Measurements from ENCODE around the gene DEPDC4.
"Not testable (repeated sequence)": the region's sequence is repeated elsewhere in the genome, so short reads cannot be mapped to it uniquely, and the experiment has no call there.

DEPDC4 gene

DNA sequence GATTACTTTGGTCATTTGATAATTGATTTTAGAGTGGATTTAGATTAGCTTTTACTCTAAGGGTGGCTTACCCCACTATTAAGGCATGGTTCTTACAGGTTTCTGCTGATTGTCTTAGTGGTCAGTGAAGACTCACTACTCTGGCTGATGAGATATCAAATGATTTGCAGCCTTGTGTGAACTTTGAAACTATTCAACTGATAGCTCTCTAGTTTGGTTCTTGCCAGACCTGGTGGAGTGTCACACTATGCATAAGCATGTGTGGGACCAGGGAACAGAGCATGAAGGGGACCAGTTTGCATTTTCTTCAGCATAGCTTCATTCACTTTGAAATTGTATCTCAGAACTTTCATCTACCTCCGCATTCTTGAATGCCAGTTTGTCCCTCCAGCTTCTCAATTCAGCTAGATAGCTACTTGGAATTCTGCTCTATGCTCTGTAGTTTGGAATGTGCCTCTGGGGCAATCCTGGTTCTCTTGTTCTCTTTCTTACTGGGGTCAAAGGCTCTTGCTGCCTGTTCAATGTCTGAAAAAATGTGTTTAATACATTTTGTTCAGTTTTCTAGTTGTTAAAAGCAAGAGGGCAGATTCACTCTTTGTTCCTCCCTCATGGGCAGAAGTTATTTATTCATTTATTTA is 12.8 kb upstream of the DEPDC4 start:
- Histone ChIP-seq H3K4me1 (ENCODE audit: insufficient read depth, low read length) (peaks cover 5% of the 10 kb centered on the region; the same call in 1 of the 2 replicates), H3K9me3 (ENCODE audit: insufficient read depth, low read depth, low read length) (no peaks in the 10 kb centered on the region), H3K36me3 (ENCODE audit: insufficient read depth, low read depth, low read length) (peaks cover 8% of the 10 kb centered on the region; the same call in 1 of the 2 replicates), H3K4me3 (ENCODE audit: low read length) (no peak overlapping the region), H3K27me3 (ENCODE audit: insufficient read depth, low read length) (no peaks in the 10 kb centered on the region), H3K27ac (ENCODE audit: low read length) (no peak overlapping the region), H3K9ac (ENCODE audit: low read depth, low read length) (no peak overlapping the region)

DNA sequence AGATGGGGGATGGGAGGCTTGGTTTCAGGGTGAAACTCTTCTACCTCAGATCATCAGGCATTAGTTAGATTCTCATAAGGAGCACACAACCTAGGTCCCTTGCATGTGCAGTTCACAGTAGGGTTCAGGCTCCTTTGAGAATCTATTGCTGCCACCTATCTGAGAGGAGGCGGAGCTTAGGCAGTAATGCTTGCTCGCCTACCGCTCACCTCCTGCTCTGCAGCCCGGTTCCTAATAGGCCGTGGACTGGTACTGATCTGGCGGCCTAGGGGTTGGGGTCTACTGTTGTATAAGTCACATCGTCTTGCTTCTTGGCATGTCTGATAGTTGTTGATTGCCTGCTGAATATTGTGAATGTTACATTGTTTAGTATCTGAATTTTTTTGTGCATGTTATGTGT is 12.3 kb upstream of the DEPDC4 start:
- H3K9me3 ChIP-seq (ENCODE audit: insufficient read depth, low read depth, low read length), result no peaks in the 10 kb centered on the region
- H3K27ac ChIP-seq (ENCODE audit: low read length), result no peak overlapping the region
- no peak overlapping the region for H3K4me3 ChIP-seq (ENCODE audit: low read length)
- H3K27me3 ChIP-seq (ENCODE audit: insufficient read depth, low read length), result no peaks in the 10 kb centered on the region
- H3K4me1 ChIP-seq (ENCODE audit: insufficient read depth, low read length), result peaks cover 5% of the 10 kb centered on the region; the same call in 1 of the 2 replicates
- H3K36me3 ChIP-seq (ENCODE audit: insufficient read depth, low read depth, low read length), result peaks cover 7% of the 10 kb centered on the region; the same call in 1 of the 2 replicates
- H3K9ac ChIP-seq (ENCODE audit: low read depth, low read length), result no peak overlapping the region

DNA sequence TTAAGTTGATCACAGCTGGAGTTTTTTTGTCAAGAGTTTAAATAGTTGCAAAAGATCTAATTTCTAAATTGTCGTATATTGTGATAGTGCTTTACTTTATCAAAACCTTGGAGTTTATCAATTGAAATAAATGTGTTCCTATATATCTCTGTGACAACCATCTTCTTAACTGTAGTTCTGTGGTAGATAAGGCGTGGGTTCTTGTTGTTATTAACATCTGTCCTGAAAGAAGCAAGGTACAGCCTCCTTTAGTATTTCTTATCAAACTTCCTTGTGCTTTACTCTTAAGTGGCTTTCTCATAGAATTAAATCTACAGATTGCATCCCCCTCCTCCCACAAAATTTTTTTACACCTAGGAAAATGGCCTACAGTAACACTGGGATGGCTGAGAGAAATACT is 7.4 kb upstream of the DEPDC4 start:
- peaks cover under 1% of the 10 kb centered on the region; the same call in 1 of the 2 replicates for H3K4me1 ChIP-seq (ENCODE audit: insufficient read depth, low read length)
- no peak overlapping the region for H3K4me3 ChIP-seq (ENCODE audit: low read length)
- H3K36me3 ChIP-seq (ENCODE audit: insufficient read depth, low read depth, low read length), result peaks cover 4% of the 10 kb centered on the region; the same call in 1 of the 2 replicates
- H3K27me3 ChIP-seq (ENCODE audit: insufficient read depth, low read length), result no peaks in the 10 kb centered on the region
- no peak overlapping the region for H3K27ac ChIP-seq (ENCODE audit: low read length)
- H3K9ac ChIP-seq (ENCODE audit: low read depth, low read length), result no peak overlapping the region
- H3K9me3 ChIP-seq (ENCODE audit: insufficient read depth, low read depth, low read length), result no peaks in the 10 kb centered on the region

DNA sequence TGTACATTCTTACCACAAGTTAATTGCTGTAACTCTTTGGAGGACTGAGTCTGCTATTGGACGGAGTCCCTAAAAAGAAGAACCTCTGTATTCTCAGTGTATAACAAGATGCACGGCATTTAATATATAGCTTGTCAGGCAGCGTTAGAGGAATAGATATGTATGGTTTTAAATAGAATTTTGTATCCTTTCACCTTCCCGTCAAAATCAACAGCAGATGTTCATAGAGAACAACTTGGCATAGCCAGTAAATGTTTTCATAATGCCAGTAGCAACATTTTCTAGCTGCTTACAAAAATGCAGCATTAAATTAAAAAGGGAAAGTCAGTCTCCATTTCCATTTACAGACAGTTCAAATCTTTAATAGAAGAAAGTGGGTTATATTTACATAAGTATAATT is 6.9 kb upstream of the DEPDC4 start:
- H3K4me3 ChIP-seq (ENCODE audit: low read length), result no peak overlapping the region
- peaks cover 4% of the 10 kb centered on the region; the same call in 1 of the 2 replicates for H3K36me3 ChIP-seq (ENCODE audit: insufficient read depth, low read depth, low read length)
- no peaks in the 10 kb centered on the region for H3K9me3 ChIP-seq (ENCODE audit: insufficient read depth, low read depth, low read length)
- H3K27ac ChIP-seq (ENCODE audit: low read length), result no peak overlapping the region
- H3K4me1 ChIP-seq (ENCODE audit: insufficient read depth, low read length), result peaks cover under 1% of the 10 kb centered on the region; the same call in 1 of the 2 replicates
- H3K27me3 ChIP-seq (ENCODE audit: insufficient read depth, low read length), result no peaks in the 10 kb centered on the region
- H3K9ac ChIP-seq (ENCODE audit: low read depth, low read length), result no peak overlapping the region

DNA sequence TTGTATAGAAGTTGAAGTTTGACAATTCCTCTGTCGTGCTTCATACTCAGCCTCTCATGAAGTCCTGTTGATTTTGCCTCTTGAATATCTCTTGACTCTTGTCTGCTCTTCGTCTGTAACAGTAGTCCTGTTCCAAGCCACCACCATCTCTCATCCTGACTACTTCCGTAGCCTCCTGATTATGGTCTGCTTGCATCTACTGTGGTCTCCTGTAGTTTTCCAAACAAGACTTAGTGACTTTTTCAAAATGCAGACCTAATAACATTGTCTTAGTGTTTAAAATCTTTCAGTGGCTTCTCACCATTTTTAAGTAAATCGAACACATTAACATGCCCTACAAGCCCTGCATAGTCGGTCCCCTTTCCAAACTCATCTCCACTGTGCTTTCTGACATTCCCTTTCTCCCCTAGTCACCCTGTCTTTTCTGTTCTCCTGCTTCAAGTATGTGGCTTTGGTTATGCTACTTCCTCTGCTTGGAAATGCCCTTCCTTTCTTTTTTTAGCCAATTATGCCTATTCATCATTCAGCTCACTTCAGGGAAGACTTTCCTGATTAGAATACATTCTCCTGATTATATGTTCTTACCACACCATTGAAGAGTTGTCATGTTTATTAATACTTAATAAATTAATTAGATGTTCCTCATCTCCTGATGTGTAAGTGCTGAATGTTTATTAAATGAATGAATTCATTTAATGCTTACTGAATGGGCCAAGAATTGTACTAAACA is 2.1 kb upstream of the DEPDC4 start:
- Histone ChIP-seq H3K9ac (ENCODE audit: low read depth, low read length) (peak overlapping the region; percentile 10), H3K4me3 (ENCODE audit: low read length) (peak overlapping the region; percentile 98), H3K4me1 (ENCODE audit: insufficient read depth, low read length) (peaks cover 6% of the 10 kb centered on the region; the same call in 1 of the 2 replicates), H3K36me3 (ENCODE audit: insufficient read depth, low read depth, low read length) (no peaks in the 10 kb centered on the region), H3K27ac (ENCODE audit: low read length) (no peak overlapping the region), H3K9me3 (ENCODE audit: insufficient read depth, low read depth, low read length) (no peaks in the 10 kb centered on the region), H3K27me3 (ENCODE audit: insufficient read depth, low read length) (no peaks in the 10 kb centered on the region)

DNA sequence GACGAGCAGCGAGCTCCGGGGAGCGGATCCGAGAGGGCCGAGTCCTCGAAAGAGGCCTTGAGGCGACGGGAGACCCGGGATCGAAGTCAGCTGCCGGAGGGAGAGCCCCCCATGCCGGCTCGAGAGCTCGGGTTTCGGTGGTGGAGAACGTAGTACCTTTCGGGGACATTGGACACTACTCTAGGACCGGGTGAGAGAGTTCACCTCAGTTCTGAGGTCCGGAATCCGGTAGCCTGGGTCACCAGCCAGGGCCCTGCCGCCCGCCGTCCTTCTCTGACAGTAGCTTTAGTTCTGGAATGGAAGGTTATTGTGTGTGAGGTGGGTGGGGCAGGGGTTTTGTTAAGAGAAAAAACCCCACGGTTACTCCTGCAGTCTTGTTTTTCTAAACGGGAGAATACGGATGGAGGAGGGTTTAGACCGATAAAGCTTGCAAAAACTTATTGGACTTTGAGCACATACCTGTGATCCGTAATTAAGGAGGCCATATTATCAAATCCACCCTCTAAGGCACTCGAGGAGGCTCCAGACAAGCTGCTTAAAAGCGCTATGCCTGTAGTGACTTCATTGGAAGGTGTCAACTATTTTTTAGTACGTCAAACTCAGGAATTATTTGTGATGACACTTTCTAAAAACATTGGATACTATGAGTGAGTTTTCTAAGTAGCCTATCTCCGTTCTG is 863 bp upstream of the DEPDC4 start:
- Histone ChIP-seq H3K4me1 (ENCODE audit: insufficient read depth, low read length) (peaks cover 6% of the 10 kb centered on the region; the same call in 1 of the 2 replicates), H3K9ac (ENCODE audit: low read depth, low read length) (peak overlapping the region; percentile 92)

DNA sequence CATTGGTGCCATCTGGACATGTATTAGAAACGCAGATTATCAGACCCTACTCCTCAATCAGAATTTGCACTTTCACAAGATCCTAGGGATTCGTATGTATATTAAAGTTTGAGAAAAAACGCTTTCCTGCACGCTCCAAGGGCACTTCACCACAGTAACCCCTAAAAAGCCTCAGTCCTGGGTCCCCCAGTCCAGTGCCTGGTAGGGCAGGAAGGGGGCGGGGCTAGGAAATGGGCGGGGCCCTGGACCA is 369 bp downstream of the DEPDC4 start:
- H3K36me3 ChIP-seq (ENCODE audit: insufficient read depth, low read depth, low read length), result no peaks in the 10 kb centered on the region
- no peaks in the 10 kb centered on the region for H3K9me3 ChIP-seq (ENCODE audit: insufficient read depth, low read depth, low read length)
- no peaks in the 10 kb centered on the region for H3K27me3 ChIP-seq (ENCODE audit: insufficient read depth, low read length)
- H3K4me3 ChIP-seq (ENCODE audit: low read length), result peak overlapping the region; percentile 98
- peak overlapping the region; percentile 92; the same call in 1 of the 2 replicates for H3K9ac ChIP-seq (ENCODE audit: low read depth, low read length)
- peaks cover 6% of the 10 kb centered on the region; the same call in 1 of the 2 replicates for H3K4me1 ChIP-seq (ENCODE audit: insufficient read depth, low read length)
- H3K27ac ChIP-seq (ENCODE audit: low read length), result peak overlapping the region; percentile 83

More for the DNA sequence above, 863 bp upstream of the DEPDC4 start:
- Histone ChIP-seq H3K4me3 (ENCODE audit: low read length) (peak overlapping the region; percentile 98), H3K9me3 (ENCODE audit: insufficient read depth, low read depth, low read length) (no peaks in the 10 kb centered on the region), H3K36me3 (ENCODE audit: insufficient read depth, low read depth, low read length) (no peaks in the 10 kb centered on the region), H3K27me3 (ENCODE audit: insufficient read depth, low read length) (no peaks in the 10 kb centered on the region), H3K27ac (ENCODE audit: low read length) (peak overlapping the region; percentile 83)

DNA sequence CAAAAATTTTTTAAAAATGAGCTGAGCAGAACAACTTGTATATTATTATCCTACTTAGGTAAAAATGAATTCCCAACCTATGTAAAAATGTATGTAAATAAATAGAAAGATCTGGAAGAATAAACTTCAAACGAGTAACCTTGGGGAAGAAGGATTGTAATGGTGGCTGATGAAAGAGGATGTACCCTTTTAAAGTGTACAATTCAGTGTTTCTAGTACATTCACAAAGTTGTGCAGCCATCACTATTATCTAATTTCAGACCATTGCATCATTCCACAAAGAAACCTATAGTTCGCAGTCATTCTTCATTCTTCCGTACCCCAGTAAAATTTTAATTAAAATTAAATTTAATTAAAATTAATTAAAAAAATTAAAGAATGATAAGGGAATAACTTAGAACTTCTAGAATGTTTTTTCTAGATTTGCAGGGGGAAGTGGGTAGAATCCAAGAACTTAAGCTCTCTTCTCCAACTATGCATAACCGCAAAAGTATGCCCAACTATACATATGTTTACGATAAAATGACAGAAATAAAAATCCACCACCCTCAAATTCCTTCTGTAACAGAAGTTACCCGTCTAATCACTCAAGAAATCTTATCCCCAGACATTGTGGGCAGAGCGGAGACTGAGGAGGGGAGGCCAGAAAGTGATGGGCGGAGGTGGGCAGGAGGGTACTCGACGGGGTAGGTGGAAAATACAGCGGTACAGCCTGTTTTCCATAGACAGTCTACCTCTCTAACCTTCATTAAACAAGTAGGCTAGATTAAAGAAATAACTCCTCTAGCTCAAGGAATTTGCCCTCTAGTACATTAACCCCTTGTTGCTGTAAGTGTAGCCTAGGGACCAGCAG is 921 bp downstream of the DEPDC4 start:
- Histone ChIP-seq H3K4me3 (ENCODE audit: low read length) (peak overlapping the region; percentile 98), H3K27me3 (ENCODE audit: insufficient read depth, low read length) (no peaks in the 10 kb centered on the region), H3K9ac (ENCODE audit: low read depth, low read length) (peak overlapping the region; percentile 92; the same call in 1 of the 2 replicates), H3K27ac (ENCODE audit: low read length) (peak overlapping the region; percentile 83), H3K36me3 (ENCODE audit: insufficient read depth, low read depth, low read length) (no peaks in the 10 kb centered on the region), H3K9me3 (ENCODE audit: insufficient read depth, low read depth, low read length) (no peaks in the 10 kb centered on the region), H3K4me1 (ENCODE audit: insufficient read depth, low read length) (peaks cover 6% of the 10 kb centered on the region; the same call in 1 of the 2 replicates)

DNA sequence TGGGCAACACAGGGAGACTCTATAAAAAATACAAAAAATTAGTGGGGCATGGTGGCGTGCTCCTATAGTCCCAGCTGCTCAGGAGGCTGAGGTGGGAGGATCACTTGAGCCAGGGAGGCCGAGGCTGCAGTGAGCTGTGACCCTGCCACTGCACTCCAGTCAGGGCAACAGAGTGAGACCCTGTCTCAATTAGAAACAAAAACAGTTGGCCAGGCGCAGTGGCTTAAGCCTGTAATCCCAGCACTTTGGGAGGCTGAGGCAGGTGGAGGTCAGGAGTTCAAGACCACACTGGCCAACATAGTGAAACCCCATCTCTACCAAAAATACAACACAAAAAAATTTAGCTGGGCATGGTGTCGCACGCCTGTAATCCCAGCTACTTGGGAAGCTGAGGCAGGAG is 1.8 kb downstream of the DEPDC4 start:
- not testable (repeated sequence) for H3K9ac ChIP-seq (ENCODE audit: low read depth, low read length); H3K27ac ChIP-seq (ENCODE audit: low read length); H3K9me3 ChIP-seq (ENCODE audit: insufficient read depth, low read depth, low read length); H3K27me3 ChIP-seq (ENCODE audit: insufficient read depth, low read length); H3K36me3 ChIP-seq (ENCODE audit: insufficient read depth, low read depth, low read length); H3K4me1 ChIP-seq (ENCODE audit: insufficient read depth, low read length); H3K4me3 ChIP-seq (ENCODE audit: low read length)

DNA sequence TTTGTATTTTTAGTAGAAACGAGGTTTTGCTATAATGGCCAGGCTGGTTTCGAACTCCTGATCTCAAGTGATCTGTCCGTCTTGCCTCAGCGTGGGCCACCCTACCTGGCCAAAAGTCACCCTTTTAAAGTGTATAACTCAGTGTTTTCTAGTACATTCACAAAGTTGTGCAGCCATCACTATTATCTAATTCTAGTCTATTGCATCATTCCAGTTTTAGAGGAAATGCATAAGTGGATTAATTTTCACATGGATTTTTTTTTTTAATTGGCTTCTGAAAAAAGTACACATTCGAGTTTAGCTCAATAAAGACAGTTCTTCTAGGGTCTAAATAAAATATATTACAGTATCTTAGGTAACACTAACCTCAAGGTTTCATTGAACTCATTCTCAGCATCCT is 3.7 kb downstream of the DEPDC4 start:
- no peaks in the 10 kb centered on the region for H3K9me3 ChIP-seq (ENCODE audit: insufficient read depth, low read depth, low read length)
- H3K36me3 ChIP-seq (ENCODE audit: insufficient read depth, low read depth, low read length), result no peaks in the 10 kb centered on the region
- H3K4me3 ChIP-seq (ENCODE audit: low read length), result no peak overlapping the region

DNA sequence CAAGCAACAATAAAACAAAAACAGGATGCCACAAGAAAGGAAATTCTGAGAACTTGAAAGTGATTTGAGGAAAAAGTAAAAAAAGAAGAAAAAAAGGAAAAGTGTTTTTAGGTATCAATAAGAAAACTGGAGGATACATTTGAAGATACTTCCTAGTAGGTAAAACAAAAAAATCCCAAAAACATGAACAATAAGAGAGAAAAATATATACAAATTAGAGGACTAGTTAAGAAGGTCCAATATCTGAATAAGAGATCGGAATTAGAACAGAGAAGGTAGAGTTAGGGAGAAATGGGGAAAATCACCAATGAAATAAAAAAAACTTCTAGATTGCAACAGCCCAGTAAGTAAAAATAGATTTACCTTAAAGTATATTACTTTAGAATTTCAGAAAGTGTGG is 8.8 kb downstream of the DEPDC4 start:
- no peaks in the 10 kb centered on the region for H3K27me3 ChIP-seq (ENCODE audit: insufficient read depth, low read length)
- H3K4me3 ChIP-seq (ENCODE audit: low read length), result no peak overlapping the region
- H3K27ac ChIP-seq (ENCODE audit: low read length), result no peak overlapping the region
- H3K9ac ChIP-seq (ENCODE audit: low read depth, low read length), result no peak overlapping the region
- H3K9me3 ChIP-seq (ENCODE audit: insufficient read depth, low read depth, low read length), result no peaks in the 10 kb centered on the region
- no peaks in the 10 kb centered on the region for H3K4me1 ChIP-seq (ENCODE audit: insufficient read depth, low read length)
- no peaks in the 10 kb centered on the region for H3K36me3 ChIP-seq (ENCODE audit: insufficient read depth, low read depth, low read length)

More for the DNA sequence above, 3.7 kb downstream of the DEPDC4 start:
- Histone ChIP-seq H3K27me3 (ENCODE audit: insufficient read depth, low read length) (no peaks in the 10 kb centered on the region), H3K9ac (ENCODE audit: low read depth, low read length) (no peak overlapping the region), H3K4me1 (ENCODE audit: insufficient read depth, low read length) (no peaks in the 10 kb centered on the region; the same call in 1 of the 2 replicates), H3K27ac (ENCODE audit: low read length) (no peak overlapping the region)
